Effector memory CD8-positive, alpha-beta T cell (primary cell): ENCODE results near the gene PSMB2.
"Not testable (repeated sequence)": the region's sequence is repeated elsewhere in the genome, so short reads cannot be mapped to it uniquely, and the experiment has no call there.

Experiments
- ATAC-seq: fragments of 150-1000 bp; cut with Tn5 transposase; replicated peaks from 2 replicates; pipeline ENCODE4 v1.10.0; 2021; ENCODE audit warnings: mild to moderate bottlenecking, moderate library complexity
- DNase-seq, 3 experiments: peaks; one replicate each; pipeline ENCODE4 v3.0.0; 2021
- H3K27ac Mint-ChIP-seq, 2 donors: one replicate each; pipeline ENCODE4 v1.8.0; 2022; ENCODE audit warnings: mild to moderate bottlenecking in 2 of 2, mixed read lengths in 2 of 2, moderate library complexity in 2 of 2
- H3K27me3 Mint-ChIP-seq, 2 donors: one replicate each; pipeline ENCODE4 v1.8.0; 2022; ENCODE audit warnings: mixed read lengths in 2 of 2
- H3K36me3 Mint-ChIP-seq: one replicate; pipeline ENCODE4 v1.8.0; 2022; ENCODE audit warnings: mild to moderate bottlenecking, moderate library complexity, mixed read lengths; ENCODE audit not compliant: insufficient read depth
- H3K4me1 Mint-ChIP-seq, 2 donors: one replicate each; pipeline ENCODE4 v1.8.0; 2022; ENCODE audit warnings: low read depth in 2 of 2, mixed read lengths in 2 of 2
- H3K4me3 Mint-ChIP-seq, 2 donors: one replicate each; pipeline ENCODE4 v1.8.0; 2022; ENCODE audit warnings: mild to moderate bottlenecking in 2 of 2, mixed read lengths in 2 of 2, moderate library complexity in 2 of 2
- H3K9me3 Mint-ChIP-seq, 2 donors: one replicate each; pipeline ENCODE4 v1.8.0; 2022; ENCODE audit warnings: mixed read lengths in 2 of 2
- total RNA-seq, 9 experiments: gene quantifications; one replicate each; lab custom pipeline; 2026; lab: John Stamatoyannopoulos, UW

The PSMB2 gene
- total RNA-seq = 44.2 to 216 (median 56.2) reads per million in 9 experiments

DNA sequence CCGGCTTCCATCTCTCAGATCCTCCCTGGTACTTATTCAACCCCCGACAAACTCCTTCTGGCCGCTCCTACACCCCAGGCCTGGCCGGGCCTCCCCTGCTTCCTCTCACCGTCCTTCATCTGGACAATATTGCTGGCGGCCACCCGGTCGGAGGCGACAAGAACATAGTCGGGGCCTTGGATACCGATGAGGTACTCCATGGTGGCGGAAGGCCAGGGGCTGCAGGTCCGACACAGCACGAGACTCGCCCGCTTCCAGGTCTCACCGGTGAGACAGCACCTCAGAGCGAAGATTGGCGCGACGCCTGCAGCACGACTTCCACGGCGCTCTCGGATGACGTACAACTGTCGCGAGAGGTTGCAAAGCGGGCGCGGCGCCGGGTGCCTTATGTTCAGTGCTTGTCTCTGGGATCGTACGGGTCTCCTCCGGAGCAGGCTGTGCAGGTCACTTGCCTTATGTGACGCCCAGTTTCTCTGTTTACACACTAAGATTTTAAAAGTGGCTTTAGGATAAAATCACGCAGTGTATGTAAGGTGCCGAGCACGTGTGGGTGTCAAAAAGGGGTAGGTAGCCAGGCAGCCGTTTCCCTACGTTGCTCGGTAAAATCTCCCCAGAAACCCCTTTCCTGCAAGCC, at the start of gene PSMB2:
TSS of gene PSMB2 (minus strand) at position 294 of the 634 bp plus-strand sequence. CDS start at position 200, 94 bp downstream.
- Mint-ChIP-seq H3K4me3 (peak within 1 kb of the TSS; percentile 100), H3K4me1 (peaks cover 24 to 38% of the 10 kb centered on the region in 2 donors), H3K36me3 (peaks cover 25% of the 10 kb centered on the region), H3K27ac (peak within 1 kb of the TSS; percentile 98 to 100), H3K27me3 (peaks cover 10 to 16% of the 10 kb centered on the region in 2 donors), H3K9me3 (no peaks in the 10 kb centered on the region)
- DNase-seq (peak; percentile 95 to 98 (median 96)), ATAC-seq (peak; percentile 91)

DNA sequence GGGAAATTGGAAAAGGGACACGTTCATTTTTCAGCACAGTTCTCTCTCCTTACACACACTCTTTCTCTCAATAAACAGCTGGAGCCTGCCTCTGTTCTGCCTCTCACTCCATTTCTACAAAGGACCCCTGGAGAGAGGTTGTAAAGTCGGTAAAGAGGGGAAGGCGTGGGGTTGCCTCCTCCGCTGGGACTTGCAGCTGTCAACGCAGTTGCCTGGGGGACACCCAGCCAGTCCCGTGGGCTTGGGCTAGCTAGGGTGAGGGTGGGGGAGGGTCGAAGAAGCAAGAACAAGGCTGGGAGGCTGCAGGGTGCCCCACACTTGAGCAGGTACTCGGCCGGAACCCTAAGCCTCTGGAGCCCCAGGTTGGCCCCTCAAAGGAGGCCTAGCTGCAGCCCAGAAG, 49.8 kb upstream of the PSMB2 start:
- Mint-ChIP-seq H3K27ac (peak overlapping the region in 1 of 2 donors; percentile 35), H3K4me1 (no peaks in the 10 kb centered on the region), H3K4me3 (no peak overlapping the region), H3K36me3 (peaks cover 2% of the 10 kb centered on the region), H3K27me3 (peaks cover 22 to 27% of the 10 kb centered on the region in 2 donors), H3K9me3 (no peaks in the 10 kb centered on the region)
- no peak for DNase-seq
- no peak for ATAC-seq

DNA sequence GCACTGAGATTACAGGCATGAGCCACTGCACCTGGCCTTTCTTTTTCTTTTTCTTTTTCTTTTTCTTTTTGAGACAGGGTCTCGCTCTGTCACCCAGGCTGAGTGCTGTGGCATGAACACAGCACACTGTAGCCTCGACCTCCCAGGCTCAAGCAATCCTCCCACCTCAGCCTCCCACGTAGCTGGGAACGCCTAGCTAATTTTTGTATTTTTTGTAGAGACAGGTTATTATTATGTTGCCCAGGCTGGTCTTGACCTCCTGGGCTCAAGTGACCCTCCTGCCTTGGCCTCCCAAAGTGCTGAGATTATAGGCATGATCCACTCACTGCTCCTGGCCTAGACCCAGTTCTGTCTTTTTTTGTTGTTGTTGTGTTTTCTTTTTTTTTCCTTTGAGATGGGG, 48.8 kb upstream of the PSMB2 start:
- not testable (repeated sequence) for H3K36me3 Mint-ChIP-seq, H3K4me3 Mint-ChIP-seq, H3K9me3 Mint-ChIP-seq, DNase-seq, ATAC-seq, H3K27ac Mint-ChIP-seq, H3K4me1 Mint-ChIP-seq
- H3K27me3 Mint-ChIP-seq = peaks cover 22 to 24% of the 10 kb centered on the region in 2 donors

DNA sequence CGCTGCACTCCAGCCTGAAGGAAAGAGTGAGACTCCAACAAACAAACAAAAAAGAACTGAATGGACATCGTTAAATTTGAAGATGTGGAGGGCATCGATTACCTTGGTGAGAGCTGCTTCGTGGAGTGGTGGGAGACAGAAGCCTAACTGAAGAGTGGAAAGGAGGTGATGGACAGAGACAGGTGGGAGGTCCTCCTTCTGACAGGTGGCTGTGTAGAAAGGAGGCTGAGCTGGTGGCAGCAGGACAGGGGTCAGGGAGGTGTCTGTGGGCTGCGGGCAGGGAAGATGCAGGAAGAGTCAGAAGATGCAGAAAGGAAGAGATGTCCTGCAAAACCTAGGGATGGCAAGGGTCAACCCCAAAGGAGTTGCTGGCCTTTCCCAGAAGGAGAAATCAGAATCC, 46.8 kb upstream of the PSMB2 start:
- Mint-ChIP-seq H3K36me3 (peaks cover 2% of the 10 kb centered on the region), H3K27me3 (peaks cover 26 to 40% of the 10 kb centered on the region in 2 donors), H3K9me3 (no peaks in the 10 kb centered on the region), H3K4me1 (no peaks in the 10 kb centered on the region), H3K4me3 (no peak overlapping the region), H3K27ac (no peak overlapping the region)
- ATAC-seq (no peak), DNase-seq (no peak)

DNA sequence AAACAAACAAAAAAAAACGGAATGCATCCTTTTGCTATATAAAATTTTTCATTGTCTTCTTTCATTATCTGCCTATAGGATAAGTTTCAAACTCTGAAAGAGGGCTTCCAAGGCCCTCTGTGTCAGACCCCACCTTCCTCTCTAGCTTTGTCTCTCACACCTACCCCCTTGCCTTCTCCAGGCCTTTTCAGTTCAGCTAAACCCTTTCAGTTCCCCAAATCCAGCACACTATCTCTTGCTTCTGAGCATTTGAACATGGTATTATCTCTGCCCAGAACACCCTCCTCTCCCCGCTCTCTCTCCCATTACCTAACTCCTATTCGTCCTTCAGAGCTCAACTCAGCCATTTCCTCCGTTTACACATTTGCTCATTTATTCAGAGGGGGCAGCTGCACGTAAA, 41.7 kb upstream of the PSMB2 start:
- no peaks in the 10 kb centered on the region for H3K4me1 Mint-ChIP-seq

DNA sequence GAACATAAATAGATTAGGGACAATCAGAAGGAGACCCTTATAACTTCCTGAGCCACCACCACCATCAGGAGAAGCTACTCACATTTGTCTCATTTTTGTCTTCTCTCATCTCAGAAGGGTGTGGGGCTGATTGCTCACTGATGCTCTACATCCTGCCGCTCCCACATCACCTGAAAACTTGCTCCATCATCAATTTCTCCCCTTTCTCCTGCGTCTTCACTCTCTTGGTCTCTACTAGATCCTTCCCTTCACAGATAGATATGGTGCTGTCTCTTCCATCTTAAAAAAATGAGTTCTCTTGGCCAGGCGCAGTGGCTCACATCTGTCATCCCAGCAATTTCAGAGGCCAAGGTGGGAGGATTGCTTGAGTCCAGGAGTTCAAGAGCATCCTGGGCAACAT, 38.9 kb upstream of the PSMB2 start:
- DNase-seq (no peak), ATAC-seq (no peak)
- H3K9me3 Mint-ChIP-seq = no peaks in the 10 kb centered on the region
- H3K27me3 Mint-ChIP-seq = peaks cover 20 to 47% of the 10 kb centered on the region in 2 donors
- H3K36me3 Mint-ChIP-seq = no peaks in the 10 kb centered on the region
- H3K27ac Mint-ChIP-seq = no peak overlapping the region
- no peaks in the 10 kb centered on the region for H3K4me1 Mint-ChIP-seq
- H3K4me3 Mint-ChIP-seq = no peak overlapping the region

More for the DNA sequence above, 41.7 kb upstream of the PSMB2 start:
- no peak for DNase-seq
- no peak for ATAC-seq
- Mint-ChIP-seq H3K4me3 (no peak overlapping the region), H3K9me3 (no peaks in the 10 kb centered on the region), H3K36me3 (no peaks in the 10 kb centered on the region), H3K27me3 (peaks cover 28 to 44% of the 10 kb centered on the region in 2 donors), H3K27ac (no peak overlapping the region)

DNA sequence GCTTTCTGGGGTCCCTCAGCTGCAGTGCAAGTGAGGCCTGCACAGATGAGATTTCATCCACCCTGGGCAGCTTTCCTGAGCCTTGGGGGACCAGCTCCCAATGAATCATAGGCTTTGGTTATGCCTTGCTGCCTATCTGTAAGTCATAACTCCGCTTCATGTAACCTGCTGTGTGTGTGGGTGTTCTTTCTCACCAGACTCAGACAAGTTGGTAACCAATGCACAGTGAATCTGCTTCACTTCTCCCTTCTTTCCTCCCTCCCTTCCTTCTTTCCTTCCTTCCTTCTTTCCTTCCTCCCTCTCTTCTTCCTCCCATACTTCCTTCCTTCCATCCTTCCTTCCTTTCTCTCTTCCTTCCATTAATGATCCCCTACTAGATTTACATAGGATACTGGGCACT, 34.4 kb upstream of the PSMB2 start:
- ATAC-seq (no peak), DNase-seq (no peak)
- H3K9me3 Mint-ChIP-seq = no peaks in the 10 kb centered on the region
- peaks cover 26 to 46% of the 10 kb centered on the region in 2 donors for H3K27me3 Mint-ChIP-seq
- no peak overlapping the region for H3K27ac Mint-ChIP-seq
- no peaks in the 10 kb centered on the region for H3K36me3 Mint-ChIP-seq
- H3K4me3 Mint-ChIP-seq = no peak overlapping the region
- no peaks in the 10 kb centered on the region for H3K4me1 Mint-ChIP-seq

DNA sequence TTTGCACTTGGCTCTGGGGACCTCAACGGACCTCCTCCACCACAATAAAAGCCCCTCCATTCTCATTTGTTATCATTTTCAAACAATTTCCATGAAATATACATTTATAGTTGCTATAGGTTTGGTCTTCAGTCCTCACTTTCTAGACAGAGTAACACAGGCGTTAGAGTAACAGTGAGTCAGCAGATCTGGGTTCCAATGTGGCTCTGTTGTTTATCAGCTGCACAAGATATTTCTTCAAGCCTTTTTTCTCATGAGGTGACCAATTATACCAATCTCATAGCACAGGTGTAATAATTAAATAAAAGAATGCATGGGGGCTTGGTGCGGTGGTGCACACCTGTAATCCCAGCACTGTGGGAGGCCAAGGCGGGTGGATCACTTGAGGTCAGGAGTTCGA, 32.8 kb upstream of the PSMB2 start:
- H3K27me3 Mint-ChIP-seq = peaks cover 31 to 45% of the 10 kb centered on the region in 2 donors
- no peak for ATAC-seq

DNA sequence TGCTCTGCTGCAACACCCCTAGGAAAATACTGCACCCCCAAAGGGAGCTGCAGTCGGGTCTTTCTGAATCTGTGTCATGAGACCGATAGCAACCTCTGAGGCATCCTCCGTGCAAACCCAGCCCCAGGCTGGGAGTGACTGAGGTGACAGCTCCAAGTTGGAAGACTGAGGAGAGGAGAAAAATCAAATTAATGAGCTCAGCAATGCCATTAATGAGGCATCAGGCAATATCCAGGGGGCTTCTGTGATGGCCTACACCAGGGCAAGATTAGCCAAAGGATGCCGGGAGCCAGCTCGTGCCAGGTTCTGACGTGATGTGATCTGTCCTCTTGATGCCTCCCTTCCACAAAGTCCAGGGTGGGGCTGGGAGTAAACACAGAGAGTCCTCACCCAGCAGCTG, 30.8 kb upstream of the PSMB2 start:
- peaks cover 46 to 51% of the 10 kb centered on the region in 2 donors for H3K27me3 Mint-ChIP-seq
- no peak for DNase-seq
- no peaks in the 10 kb centered on the region for H3K9me3 Mint-ChIP-seq
- H3K27ac Mint-ChIP-seq = no peak overlapping the region
- ATAC-seq = no peak
- H3K4me3 Mint-ChIP-seq = no peak overlapping the region
- H3K4me1 Mint-ChIP-seq = no peaks in the 10 kb centered on the region
- no peaks in the 10 kb centered on the region for H3K36me3 Mint-ChIP-seq

More for the DNA sequence above, 32.8 kb upstream of the PSMB2 start:
- Mint-ChIP-seq H3K4me1 (no peaks in the 10 kb centered on the region), H3K9me3 (no peaks in the 10 kb centered on the region), H3K27ac (no peak overlapping the region), H3K36me3 (no peaks in the 10 kb centered on the region), H3K4me3 (no peak overlapping the region)
- DNase-seq = no peak

DNA sequence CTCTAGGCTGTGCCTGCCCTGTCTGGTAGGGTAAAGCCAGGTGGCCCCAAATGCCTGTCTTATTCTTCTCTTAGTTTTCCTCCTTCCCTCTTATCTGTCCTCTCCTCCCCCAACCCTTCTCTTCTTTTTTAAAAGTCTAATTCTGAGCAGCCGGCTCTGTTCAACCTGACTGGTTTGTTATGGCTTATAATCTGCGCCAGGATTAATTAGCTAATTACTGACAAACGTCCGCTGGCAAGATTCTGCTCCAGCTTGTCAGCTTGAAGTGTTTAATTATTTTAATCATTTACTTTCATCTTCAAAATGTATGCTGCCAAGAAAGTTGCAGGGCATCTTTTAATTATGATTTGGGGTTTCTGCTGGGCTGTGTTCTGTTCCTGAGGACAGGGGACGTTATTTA, 27.2 kb upstream of the PSMB2 start:
- peaks cover 54 to 62% of the 10 kb centered on the region in 2 donors for H3K27me3 Mint-ChIP-seq
- H3K9me3 Mint-ChIP-seq = no peaks in the 10 kb centered on the region
- no peak overlapping the region for H3K4me3 Mint-ChIP-seq

DNA sequence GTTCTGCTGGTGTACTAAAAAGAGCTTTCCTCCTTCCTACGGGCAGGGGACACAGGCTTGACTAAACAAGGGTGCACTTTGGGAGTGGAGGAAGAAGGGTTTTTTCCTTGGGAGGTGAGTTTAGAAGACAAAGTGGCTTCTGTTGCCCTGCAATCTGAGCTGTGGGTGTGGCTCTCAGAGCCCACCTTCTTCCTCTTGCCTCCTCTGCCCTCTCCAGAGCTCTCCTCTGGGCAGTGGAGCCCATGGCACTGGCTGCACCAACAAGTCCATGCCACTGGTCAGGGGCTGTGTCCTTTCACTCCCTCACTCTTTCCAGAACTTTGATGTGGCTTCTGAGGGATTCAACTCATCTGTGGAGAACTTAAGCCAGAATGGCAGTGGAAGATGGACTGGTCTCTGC, 25.6 kb upstream of the PSMB2 start:
- Mint-ChIP-seq H3K9me3 (no peaks in the 10 kb centered on the region), H3K4me1 (no peaks in the 10 kb centered on the region), H3K4me3 (no peak overlapping the region), H3K27ac (no peak overlapping the region), H3K36me3 (no peaks in the 10 kb centered on the region), H3K27me3 (peaks cover 46 to 48% of the 10 kb centered on the region in 2 donors)
- DNase-seq (no peak), ATAC-seq (no peak)

More for the DNA sequence above, 27.2 kb upstream of the PSMB2 start:
- H3K4me1 Mint-ChIP-seq = no peaks in the 10 kb centered on the region
- H3K27ac Mint-ChIP-seq = no peak overlapping the region
- ATAC-seq (no peak), DNase-seq (no peak)
- H3K36me3 Mint-ChIP-seq = no peaks in the 10 kb centered on the region

DNA sequence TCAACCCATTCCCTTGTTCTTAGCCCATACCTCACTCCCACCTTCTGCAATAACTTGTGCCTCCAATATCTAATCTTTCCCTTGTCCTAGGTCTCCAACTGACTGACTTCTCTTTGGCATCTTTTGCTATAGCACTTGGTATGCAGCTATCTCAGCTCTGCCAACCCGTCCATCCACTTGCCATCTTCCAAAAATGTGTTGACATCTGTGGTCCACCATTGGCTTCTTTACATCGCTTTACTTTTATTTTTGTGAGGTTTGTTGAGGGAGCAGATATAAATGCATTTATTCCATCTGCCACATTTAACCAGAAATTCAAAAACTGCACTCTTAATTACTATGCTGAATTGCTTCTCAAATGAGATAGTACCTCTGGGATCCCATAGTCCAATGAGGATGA, 24.9 kb upstream of the PSMB2 start:
- Mint-ChIP-seq H3K4me1 (no peaks in the 10 kb centered on the region), H3K27ac (no peak overlapping the region), H3K4me3 (no peak overlapping the region), H3K27me3 (peaks cover 44 to 47% of the 10 kb centered on the region in 2 donors), H3K36me3 (no peaks in the 10 kb centered on the region), H3K9me3 (no peaks in the 10 kb centered on the region)
- no peak for DNase-seq
- no peak for ATAC-seq

DNA sequence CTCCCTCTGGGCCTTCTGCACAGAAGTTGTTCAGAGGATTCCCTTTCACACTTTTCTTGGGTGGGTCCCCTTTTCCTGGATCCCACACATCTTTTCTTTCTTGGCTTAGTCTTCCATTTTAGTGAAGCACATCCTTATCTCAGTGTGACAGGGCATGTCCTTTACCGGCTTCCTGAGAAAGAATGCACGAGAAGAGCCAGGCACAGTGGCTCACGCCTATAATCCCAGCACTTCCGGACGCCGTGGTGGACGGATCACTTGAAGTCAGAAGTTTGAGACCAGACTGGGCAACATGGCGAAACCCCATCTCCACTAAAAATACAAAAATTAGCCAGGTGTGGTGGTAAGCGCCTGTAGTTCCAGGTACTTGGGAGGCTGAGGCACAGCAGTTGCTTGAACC, 22.1 kb upstream of the PSMB2 start:
- Mint-ChIP-seq H3K9me3 (peaks cover 0 to 6% of the 10 kb centered on the region in 2 donors), H3K4me1 (no peaks in the 10 kb centered on the region), H3K27ac (no peak overlapping the region), H3K4me3 (no peak overlapping the region), H3K36me3 (no peaks in the 10 kb centered on the region), H3K27me3 (peaks cover 26 to 43% of the 10 kb centered on the region in 2 donors)
- ATAC-seq (no peak), DNase-seq (no peak)

DNA sequence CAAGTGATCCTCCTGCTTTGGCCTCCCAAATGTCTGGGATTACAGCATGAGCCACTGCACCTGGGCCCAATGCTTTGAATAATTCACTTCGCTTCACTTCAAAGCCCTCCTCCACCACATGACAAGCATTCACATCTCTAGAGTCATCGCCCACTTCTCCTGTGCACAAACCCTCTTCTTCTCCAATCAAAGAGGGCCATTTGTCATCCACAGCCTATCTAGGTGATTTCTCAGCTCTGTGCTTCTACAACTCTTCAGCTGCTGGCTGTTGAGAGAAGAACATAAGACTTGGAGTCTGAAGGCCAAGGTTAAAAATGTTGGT, 20.1 kb upstream of the PSMB2 start:
- H3K4me1 Mint-ChIP-seq = peaks cover 0 to 2% of the 10 kb centered on the region in 2 donors
- H3K4me3 Mint-ChIP-seq = no peak overlapping the region
- H3K9me3 Mint-ChIP-seq = peaks cover 0 to 6% of the 10 kb centered on the region in 2 donors
- peaks cover 6 to 23% of the 10 kb centered on the region in 2 donors for H3K27me3 Mint-ChIP-seq
- DNase-seq (no peak), ATAC-seq (no peak)
- H3K27ac Mint-ChIP-seq = no peak overlapping the region
- no peaks in the 10 kb centered on the region for H3K36me3 Mint-ChIP-seq
